ENCODE data around the gene ORM1.

- TF ChIP-seq POLR2AphosphoS5 (IDR thresholded peaks at IDR 0.05) (no peak), POLR2A (IDR thresholded peaks at IDR 0.05) (no peak)
- TF ChIP-seq, protein P1, sequence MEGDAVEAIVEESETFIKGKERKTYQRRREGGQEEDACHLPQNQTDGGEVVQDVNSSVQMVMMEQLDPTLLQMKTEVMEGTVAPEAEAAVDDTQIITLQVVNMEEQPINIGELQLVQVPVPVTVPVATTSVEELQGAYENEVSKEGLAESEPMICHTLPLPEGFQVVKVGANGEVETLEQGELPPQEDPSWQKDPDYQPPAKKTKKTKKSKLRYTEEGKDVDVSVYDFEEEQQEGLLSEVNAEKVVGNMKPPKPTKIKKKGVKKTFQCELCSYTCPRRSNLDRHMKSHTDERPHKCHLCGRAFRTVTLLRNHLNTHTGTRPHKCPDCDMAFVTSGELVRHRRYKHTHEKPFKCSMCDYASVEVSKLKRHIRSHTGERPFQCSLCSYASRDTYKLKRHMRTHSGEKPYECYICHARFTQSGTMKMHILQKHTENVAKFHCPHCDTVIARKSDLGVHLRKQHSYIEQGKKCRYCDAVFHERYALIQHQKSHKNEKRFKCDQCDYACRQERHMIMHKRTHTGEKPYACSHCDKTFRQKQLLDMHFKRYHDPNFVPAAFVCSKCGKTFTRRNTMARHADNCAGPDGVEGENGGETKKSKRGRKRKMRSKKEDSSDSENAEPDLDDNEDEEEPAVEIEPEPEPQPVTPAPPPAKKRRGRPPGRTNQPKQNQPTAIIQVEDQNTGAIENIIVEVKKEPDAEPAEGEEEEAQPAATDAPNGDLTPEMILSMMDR (IDR thresholded peaks at IDR 0.05) = no peak
Observed at GRCh38 chr9:114373960-114374730, 51.2 kb downstream of the ORM1 start.
